GM19452 (cell line): ENCODE data around the gene PRRT4.
A peak's percentile ranks its signal among the peaks of the same experiment; 100 is the strongest.

ENCODE experiments used
- ATAC-seq: cut with Tn5 transposase; IDR thresholded peaks from one replicate; pipeline ENCODE4 v1.9.1; 2021; ENCODE audit not compliant: unreplicated experiment

Gene PRRT4

GRCh38 chr7:128350708-128351295, 10.7 kb downstream of the PRRT4 start:
- no peak for ATAC-seq

GRCh38 chr7:128349466-128349825, 12.0 kb downstream of the PRRT4 start:
- ATAC-seq: no peak

GRCh38 chr7:128347647-128348097, 13.8 kb downstream of the PRRT4 start:
- ATAC-seq: no peak

GRCh38 chr7:128344431-128344774, 17.1 kb downstream of the PRRT4 start:
- ATAC-seq: no peak

GRCh38 chr7:128343554-128344430, 17.7 kb downstream of the PRRT4 start, which contains the start of gene RBM28:
Gene RBM28 (minus strand): TSS chr7:128343908. CDS start chr7:128343793, 115 bp downstream.
- peak; percentile 98 for ATAC-seq

GRCh38 chr7:128341733-128342132, 19.8 kb downstream of the PRRT4 start:
- no peak for ATAC-seq

- ATAC-seq: no peak
Observed at GRCh38 chr7:128335730-128336129, 25.8 kb downstream of the PRRT4 start.

- no peak for ATAC-seq
Observed at GRCh38 chr7:128324368-128324680, 37.2 kb downstream of the PRRT4 start.

GRCh38 chr7:128323459-128324367, 37.8 kb downstream of the PRRT4 start:
- no peak for ATAC-seq

- no peak for ATAC-seq
Observed at GRCh38 chr7:128323040-128323439, 38.5 kb downstream of the PRRT4 start.

- no peak for ATAC-seq
Observed at GRCh38 chr7:128322040-128322643, 39.3 kb downstream of the PRRT4 start.

- no peak for ATAC-seq
Observed at GRCh38 chr7:128321044-128321422, 40.5 kb downstream of the PRRT4 start.

- no peak for ATAC-seq
Observed at GRCh38 chr7:128318691-128319090, 42.8 kb downstream of the PRRT4 start.

GRCh38 chr7:128311013-128311412, 50.5 kb downstream of the PRRT4 start:
- no peak for ATAC-seq

- no peak for ATAC-seq
Observed at GRCh38 chr7:128310499-128310898, 51.0 kb downstream of the PRRT4 start.

GRCh38 chr7:128309976-128310375, 51.5 kb downstream of the PRRT4 start:
- no peak for ATAC-seq

- ATAC-seq: no peak
Observed at GRCh38 chr7:128309124-128309523, 52.4 kb downstream of the PRRT4 start.

- no peak for ATAC-seq
Observed at GRCh38 chr7:128307061-128307460, 54.4 kb downstream of the PRRT4 start.

- no peak for ATAC-seq
Observed at GRCh38 chr7:128304212-128304611, 57.3 kb downstream of the PRRT4 start.

GRCh38 chr7:128303643-128304042, 57.8 kb downstream of the PRRT4 start:
- no peak for ATAC-seq

- ATAC-seq: no peak
Observed at GRCh38 chr7:128303133-128303532, 58.4 kb downstream of the PRRT4 start.
